ENCODE results near the gene ZNF653.
"Not testable (repeated sequence)": the region's sequence is repeated elsewhere in the genome, so short reads cannot be mapped to it uniquely, and the experiment has no call there.

ZNF653 gene

DNA sequence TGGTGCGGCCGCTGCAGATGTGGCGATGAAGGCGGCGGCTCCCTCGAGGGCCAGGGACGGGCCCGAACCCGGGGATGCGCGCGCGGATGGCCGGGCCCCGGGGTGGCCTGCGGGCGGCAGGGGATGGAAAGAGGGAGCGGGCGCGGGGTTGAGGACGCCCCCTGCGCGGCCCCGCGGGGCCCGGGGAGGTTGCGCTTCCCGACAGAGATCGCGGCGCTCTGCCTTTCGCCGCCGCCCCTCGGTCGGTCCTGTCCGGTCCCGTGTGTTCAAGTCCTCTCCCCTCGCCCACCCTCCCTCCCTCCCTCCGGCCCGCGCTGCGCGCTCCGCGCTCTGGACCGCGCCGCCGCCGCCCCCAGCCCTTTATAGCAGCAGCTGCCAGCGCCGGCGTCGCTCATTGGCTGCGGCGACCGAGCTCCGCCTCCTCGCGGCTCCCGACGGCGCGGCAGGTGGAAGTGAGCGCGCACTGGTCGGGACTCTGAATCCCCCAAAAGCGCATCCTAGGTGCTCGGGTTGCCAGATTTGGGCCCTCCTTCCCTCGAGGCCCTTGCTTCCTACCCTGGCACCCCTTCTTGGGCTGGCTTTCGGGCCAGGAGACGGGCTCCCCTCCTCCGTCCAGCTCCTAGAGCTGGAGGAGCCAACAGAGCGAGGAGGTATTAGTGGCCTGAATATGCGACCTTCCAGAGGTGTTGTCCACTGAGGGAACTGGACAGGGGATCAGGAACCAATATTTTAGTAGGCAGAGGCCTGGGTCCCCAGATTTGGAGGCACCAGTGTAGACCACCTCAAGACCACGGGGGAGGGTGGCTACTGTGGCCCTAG is 24.7 kb downstream of the ZNF653 start, which contains the start of gene ELAVL3:
Gene ELAVL3 (minus strand): TSS at position 332 of the 819 bp plus-strand sequence. CDS start 438 bp downstream, outside the sequence.
- DNase-seq = no peak

DNA sequence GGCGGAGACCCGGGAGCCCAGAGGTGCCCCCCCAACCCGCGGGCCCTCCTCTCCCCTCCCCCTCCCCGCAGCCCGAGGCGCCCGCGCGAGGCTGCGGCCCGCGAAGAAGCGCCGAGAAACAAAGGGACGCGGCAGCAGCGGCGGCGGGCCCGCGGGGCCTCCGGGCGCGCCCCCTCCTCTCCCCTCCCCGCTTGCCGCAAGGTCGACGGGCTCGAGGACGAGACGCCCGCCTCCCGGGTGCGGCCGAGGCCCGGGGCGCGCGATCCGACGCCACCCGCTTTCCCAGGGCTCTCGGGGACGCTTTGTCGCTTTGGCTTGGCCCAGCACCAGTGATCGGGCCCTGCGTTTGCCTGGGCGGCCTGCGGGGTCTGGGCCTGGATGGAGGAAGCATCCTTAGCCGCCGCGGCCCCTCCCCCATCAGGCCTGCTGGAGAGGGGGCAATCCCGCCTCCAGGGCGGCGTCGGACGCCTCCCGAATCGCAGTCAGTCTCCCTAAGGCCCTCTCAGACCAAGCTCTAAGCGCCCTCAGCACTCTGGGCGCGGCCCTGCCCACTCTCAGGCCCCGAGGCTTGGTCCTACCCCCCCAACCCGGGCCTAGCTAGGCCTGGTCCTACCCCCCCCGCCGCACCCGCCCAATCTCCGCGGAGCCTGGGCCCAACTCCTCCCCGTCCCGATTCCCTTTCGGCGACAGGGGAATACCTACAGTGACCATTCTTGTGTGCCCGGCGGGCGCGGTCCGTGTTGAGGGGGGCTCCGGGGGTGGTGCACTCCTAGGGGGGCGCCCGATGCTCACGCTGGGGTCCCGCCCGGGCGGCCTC is 25.5 kb downstream of the ZNF653 start:
- DNase-seq = no peak

DNA sequence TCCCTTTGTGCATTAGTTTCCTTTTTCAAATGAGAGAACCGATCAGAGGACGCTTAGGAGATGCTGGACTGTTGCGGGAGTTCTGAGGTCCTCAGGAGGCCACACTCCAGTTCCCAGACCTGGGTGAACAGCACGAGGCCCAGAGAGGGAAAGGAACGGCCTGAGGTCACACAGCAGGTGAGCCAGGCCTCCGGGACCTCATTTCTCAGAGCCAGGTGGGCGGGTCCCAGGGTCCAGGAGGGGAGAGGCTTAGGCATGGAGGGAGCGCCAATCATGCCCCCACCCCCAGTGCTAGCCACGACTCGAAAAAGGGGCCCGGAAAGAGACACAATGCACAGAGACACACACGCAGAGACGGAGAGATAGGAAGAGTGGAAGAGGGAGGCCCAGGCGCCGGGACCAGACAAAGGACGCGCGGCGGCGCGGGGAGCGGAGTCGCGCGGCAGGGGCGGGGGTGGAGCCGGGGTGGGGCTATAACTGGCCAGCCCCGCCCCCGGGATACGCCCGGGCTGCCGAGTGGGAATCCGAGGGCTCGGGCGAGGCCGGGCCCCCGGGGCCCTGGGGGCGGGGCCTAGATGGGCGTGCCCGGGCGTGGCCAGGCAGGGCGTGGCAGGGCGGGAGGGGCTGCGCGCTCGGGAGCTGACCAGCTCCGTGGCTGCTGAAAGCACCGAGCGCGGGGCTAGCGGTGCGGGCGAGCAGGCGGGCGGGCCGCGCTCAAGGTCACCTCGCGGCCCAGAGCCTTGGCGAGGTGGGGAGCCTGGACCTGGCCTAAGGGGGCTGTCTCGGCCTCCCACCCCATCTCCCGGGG is 26.3 kb downstream of the ZNF653 start:
- DNase-seq = no peak

DNA sequence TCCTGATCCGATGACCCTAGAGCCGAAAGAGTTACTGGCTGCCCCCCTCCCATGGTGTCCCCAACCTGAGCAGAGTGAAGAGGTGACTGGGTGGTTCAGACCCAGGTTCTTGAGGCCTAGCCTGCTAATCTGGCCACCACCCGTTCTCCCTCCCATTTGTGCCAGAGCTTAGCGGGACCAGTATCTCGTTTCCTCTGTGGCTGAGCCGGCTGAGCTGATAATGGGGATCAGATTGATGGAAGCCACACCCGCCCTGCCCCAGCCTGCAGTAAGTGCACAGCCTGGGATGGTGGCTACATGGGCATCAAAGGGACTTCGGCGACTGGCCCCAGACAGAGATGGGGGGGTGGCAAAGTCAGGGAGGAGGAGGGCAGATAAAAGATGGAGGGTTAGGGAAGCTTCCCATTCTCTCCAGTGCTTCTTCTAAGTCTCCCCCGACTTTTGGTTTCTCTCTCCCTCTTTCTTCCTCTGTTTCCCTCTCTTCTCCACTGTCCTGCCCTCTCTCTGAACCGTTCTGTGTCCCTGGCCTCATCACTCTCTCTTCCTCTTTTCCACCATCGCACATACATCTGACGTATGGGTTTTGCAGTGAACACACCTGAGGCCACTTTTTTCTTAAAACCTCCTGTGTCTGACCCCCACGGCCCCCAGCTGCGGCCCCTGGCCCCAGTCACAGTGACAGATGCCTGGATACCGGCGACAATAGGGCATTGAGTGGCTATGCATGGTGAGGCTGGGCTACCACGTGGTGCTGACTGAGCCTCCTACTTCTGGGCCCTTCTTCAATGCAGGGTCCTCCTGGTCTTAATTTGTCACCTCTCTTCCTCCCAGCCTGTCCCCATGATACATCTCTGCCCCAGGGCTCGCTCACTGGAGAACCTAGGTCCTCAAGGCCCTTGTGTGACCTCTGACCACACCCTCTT is 27.2 kb downstream of the ZNF653 start:
- DNase-seq = no peak

DNA sequence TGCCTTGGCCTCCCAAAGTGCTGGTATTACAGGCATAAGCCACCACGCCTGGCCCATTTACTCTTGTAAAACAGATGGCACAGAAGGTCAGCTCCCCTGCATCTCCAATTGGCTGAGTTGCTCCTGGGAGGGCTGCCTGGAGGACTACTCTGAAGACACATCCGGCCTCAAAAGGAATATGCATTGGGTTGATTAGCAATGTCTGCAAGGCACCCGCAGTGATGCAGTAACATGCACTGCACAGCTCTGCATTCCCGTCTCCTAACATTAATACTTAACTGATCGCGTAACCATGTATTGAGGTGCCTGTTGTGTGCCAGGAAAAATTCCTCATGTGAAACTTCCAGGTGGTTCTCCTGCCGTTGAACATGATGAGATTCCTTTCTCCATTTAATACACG is 29.8 kb downstream of the ZNF653 start:
- DNase-seq = no peak

DNA sequence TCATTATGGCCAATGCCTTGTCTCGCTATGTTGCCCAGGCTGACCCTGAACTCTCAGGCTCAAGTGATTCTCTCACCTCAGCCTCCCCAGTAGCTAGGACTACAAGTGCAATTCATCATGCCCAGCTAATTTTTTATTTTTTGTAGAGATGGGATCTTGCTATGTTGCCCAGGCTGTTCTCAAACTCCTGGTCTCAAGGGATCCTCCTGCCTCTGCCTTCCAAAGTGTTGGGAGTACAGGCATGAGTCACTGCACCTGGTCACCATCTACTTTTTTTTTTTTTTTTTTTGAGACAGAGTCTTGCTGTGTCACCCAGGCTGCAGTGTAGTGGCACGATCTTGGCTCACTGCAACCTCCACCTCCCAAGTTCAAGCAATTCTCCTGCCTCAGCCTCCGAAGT is 30.3 kb downstream of the ZNF653 start:
- DNase-seq = not testable (repeated sequence)

DNA sequence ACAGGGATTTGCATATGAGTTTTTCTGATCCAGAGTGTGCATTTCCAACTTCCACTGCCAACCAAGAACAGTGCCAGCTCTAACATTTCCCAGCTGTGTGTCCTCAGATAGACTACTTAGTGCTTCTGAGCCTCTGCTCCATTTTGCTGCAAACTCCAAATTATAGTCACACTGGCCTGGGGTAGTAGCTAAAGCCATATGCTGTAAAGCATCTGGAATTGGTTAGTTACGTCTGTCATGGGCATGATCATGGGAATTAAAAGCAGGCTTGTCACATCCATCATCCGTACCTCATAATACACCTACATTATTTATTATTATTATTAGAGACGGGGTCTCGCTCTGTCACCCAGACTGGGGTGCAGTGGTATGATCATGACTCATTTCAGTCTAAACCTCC is 31.9 kb downstream of the ZNF653 start:
- DNase-seq = no peak

DNA sequence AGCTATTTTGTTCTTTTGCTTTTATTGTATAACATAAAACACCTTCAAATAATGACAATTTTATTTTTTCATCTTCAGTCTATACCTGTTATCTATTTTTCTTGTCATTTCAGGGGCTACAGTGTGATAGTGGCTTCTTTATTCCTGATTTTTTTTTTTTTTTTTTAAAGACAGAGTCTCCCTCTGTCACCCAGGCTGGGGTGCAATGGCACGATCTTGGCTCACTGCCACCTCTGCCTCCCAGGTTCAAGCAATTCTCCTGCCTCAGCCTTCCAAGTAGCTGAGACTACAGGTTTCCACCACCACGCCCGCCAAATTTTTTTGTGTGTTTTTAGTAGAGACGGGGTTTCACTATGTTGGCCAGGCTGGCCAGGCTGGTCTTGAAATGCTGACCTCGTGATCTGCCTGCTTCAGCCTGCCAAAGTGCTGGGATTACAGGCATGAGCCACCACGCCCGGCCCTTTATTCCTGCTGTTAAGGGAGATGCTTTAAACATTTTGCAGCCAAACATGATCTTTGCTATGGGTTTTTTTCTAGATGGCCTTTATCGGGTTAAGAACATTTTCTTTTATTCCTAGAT is 37.3 kb downstream of the ZNF653 start:
- not testable (repeated sequence) for DNase-seq

DNA sequence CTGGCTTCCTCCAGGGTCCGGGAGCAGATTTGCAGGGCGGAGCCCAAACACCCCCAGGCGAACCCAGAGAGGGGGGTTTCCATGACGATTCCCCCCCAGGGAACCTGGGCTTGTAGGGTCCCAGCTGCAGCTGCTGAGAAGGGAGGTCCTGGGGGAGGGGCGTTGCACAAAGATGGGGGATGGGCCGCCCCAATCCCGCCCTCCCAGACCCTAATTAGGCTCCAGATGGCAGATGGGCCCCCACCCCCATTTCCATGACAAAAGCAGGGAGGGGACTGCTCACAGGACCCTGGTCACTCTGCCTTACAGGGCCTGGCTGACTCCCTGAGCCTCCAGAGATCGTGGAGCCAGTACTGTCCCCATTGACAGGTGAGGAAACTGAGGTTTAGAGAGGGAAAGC is 40.0 kb downstream of the ZNF653 start:
- DNase-seq = no peak

DNA sequence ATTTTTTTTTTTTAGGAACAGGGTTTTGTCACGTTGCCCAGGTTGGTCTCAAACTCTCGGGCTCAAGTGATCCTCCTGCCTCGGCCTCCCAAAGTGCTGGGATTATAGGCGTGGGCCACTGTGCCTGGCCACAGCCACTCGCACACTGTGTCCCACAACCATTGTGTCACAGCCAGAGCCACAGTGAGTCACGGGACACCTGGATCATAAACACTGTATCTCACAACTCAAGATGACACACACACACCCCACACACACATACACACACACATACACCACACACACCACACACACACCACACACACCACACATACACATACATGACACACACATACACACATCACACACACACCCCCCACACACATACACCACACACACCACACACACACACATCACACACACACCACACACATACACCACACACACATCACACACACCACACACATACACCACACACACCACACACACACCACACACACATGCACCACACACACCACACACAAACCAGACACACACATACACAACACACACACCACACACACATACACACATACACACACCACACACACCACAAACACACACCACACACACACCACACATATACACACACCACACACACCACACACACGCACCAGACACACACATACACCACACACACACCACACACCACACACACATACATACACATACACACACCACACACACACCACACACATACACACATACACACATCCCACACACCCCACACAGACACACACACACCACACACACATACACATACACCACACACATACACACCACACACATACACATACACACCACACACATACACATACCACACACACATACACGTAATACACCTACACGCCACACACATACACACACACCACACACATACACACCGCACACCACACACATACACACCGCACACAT is 41.0 kb downstream of the ZNF653 start:
- no peak for DNase-seq

DNA sequence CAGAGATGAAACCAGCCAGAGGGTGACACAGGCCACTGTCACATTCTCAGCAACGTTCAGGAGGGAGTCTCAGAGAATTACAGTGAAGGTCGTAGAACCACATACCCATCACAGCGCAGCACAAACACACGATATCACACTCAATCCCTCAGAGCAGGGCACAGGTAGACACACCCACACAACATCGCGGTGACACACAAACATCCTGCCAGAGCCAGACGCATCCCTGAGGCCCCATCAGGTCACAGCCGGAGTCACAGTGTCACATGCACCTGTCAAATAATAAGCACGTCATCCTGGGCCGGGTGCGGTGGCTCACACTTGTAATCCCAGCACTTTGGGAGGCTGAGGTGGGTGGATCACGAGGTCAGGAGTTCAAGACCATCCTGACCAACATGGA is 42.2 kb downstream of the ZNF653 start:
- DNase-seq = no peak

DNA sequence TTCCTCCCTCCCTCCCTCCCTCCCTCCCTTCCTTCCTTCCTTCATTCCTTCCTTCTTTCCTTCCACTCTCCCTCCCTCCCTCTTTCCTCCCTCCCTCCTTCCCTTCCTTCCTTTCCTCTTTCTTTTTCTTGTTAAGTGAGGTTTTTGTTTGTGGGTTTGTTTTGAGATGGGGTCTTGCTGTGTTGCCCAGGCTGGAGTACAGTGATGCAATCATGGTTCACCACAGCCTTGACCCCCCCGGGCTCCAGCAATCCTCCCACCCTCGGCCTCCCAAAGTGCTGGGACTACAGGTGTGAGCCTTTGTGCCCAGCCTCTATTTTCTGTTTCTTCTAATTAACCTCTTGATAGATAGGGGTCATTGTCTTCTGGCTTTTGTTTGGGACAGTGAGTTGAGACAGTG is 44.2 kb downstream of the ZNF653 start:
- no peak for DNase-seq

DNA sequence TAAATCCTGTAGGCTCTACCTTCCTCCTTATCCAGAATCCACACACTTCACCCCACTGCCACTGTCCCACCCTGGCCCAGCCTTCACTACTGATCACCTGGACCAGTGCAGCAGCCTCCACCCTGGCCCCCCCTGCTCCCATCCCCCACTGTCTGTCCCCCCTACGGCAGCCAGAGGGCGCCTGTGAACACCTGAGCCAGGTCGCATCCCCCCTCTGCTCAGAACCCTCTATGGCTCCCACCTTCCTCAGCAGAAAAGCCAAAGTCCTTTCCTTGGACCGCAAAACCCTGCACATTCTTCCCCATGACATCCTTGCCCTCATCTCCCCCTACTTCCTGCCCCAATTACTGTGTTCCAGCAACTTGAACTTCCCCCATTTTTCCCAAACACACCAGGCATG is 45.4 kb downstream of the ZNF653 start:
- DNase-seq = no peak

DNA sequence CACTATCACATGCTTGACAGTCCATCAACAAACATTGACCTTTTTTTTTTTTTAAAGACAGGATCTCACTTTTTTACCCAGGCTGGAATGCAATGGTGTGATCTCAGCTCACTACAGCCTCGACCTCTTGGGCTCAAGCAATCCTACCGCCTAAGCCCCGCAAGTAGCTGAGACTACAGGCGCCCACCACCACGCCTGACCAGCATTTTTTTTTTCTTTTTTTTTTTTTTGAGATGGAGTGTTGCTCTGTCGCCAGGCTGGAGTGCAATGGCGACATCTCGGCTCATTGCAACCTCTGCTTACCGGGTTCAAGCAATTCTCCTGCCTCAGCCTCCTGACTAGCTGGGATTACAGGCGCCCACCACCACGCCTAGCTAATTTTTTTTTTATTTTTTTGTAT is 46.7 kb downstream of the ZNF653 start:
- DNase-seq = not testable (repeated sequence)

DNA sequence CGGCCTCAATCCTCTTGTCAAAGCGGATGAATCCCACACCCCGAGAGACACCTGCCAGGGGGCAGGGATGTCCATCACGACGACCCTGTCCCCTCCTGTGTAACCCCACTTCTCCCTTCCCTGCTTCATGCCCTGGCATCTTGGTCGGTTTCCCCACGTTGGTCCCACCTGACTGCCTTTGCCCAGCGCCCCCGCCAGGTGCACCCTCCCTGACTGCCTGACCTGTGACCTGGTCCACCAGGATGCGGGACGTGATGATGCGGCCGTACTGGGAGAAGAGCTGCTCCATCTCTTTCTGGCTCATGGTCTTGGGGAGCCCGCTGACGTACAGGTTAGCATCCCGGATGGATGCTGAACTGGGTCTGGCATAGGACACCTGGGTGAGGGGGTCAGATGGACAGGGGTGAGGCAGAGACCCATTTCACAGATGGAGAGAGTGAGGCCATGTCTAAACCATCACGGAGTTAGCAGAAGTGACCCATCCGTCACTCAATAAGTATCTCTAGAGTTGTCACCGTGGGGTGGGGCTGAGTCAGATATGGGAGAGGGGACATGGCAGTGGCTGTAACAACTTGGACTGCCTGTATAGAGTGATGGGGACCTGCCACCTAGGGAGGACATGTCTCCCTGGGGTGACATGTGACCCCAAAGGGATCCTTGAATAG is 47.3 kb downstream of the ZNF653 start:
- DNase-seq = no peak

DNA sequence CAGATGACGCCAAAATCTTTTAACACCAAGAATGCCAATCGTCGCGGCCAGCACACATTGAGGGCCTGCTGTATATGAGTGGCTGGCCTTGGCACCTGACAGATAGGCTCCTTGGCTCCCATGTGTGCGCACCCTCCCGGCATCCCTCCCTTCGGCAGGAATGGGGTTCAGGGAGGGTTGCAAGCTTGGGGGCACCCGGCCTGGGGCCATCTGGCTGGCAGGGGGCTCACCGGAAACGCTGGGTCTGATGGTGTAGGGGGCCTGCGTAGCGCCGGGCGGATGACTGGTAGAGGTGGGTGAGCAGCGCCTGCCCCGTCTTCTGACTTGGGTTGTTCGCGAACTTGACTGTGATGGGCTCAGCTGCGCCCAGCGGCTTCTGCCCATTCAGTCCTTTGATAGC is 47.8 kb downstream of the ZNF653 start:
- no peak for DNase-seq

DNA sequence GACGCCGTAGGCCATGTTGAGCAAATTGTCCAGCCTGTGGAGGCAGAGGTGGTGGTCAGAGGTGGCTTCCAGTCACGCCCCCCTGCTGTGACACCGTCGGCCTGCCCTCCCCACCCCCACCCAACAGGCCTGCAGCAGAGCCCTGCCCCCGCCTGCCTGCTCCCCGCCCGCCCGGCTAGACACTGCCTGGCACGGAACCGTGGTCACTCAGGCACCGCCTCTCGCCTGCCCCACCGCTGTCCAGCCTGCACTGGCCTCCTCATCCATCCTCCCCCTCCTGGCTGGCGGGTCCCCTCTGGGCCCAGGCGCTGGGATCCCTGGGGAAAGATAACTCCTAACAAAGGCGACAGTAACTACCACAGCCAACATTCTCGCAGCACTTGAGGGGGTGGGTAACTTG is 48.5 kb downstream of the ZNF653 start:
- DNase-seq = no peak

DNA sequence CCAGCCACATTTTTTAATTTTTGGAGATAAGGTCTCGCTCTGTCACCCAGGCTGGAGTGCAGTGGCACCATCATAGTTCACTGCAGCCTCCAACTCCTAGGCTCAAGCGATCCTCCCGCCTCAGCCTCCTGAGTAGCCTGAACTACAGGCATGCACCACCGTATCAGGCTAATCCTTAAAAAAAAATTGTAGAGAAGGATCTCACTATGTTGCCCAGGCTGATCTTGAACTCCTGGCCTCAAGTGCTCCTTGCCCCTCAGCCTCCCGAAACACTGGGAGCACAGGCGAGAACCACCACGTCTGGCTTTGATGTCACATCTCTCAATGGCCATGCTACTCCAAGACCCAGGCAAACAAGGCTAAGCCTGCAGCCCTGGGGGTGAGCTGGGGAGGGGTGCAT is 49.0 kb downstream of the ZNF653 start:
- DNase-seq = no peak

DNA sequence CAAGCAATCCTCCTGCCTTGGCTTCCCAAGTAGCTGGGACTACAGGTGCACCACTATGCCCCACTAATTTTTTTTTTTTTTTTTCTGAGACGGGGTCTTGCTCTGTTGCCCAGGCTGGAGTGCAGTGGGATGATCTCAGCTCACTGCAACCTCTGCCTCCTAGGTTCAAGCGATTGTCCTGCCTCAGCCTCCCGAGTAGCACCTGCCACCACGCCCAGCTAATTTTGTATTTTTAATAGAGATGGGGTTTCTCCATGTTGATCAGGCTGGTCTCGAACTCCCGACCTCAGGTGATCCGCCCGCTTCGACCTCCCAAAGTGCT is 50.4 kb downstream of the ZNF653 start:
- not testable (repeated sequence) for DNase-seq

Data from femur (tissue), 1 donor.